OCI-LY1 (cell line): ENCODE results near the gene SRD5A1.

Experiments
- H2AFZ ChIP-seq: fragments of 200-600 bp; sonication (generic), shearing (Covaris generic); 2 replicates; pipeline ENCODE4 v1.6.0; 2014; ENCODE audit warnings: antibody characterized with exemption, mild to moderate bottlenecking, low read length
- H3F3A ChIP-seq: fragments of 200-600 bp; sonication (generic), shearing (Covaris generic); 2 replicates; pipeline ENCODE4 v1.6.0; 2014; ENCODE audit warnings: mild to moderate bottlenecking, antibody characterized with exemption, low read length, moderate library complexity; ENCODE audit not compliant: insufficient read depth
- H3K27ac ChIP-seq: fragments of 200-600 bp; sonication (generic); 2 replicates; pipeline ENCODE4 v1.5.1; 2014; ENCODE audit warnings: low read length, mixed run types, mild to moderate bottlenecking, low read depth; ENCODE audit not compliant: poor library complexity, severe bottlenecking
- H3K27me3 ChIP-seq: fragments of 200-600 bp; sonication (generic); 2 replicates; pipeline ENCODE4 v1.6.0; 2014; ENCODE audit warnings: antibody characterized with exemption, mild to moderate bottlenecking, low read length, moderate library complexity; ENCODE audit not compliant: insufficient read depth
- H3K36me3 ChIP-seq: fragments of 200-600 bp; sonication (generic); 2 replicates; pipeline ENCODE4 v1.6.1; 2014; ENCODE audit warnings: mild to moderate bottlenecking, antibody characterized with exemption, low read length, moderate library complexity, mixed read lengths; ENCODE audit not compliant: insufficient read depth
- H3K4me1 ChIP-seq: fragments of 200-600 bp; sonication (generic); 2 replicates; pipeline ENCODE4 v1.5.1; 2014; ENCODE audit warnings: mild to moderate bottlenecking, low read length, moderate library complexity; ENCODE audit not compliant: insufficient read depth, severe bottlenecking
- H3K4me2 ChIP-seq: fragments of 200-600 bp; sonication (generic), shearing (Covaris generic); 2 replicates; pipeline ENCODE4 v1.6.1; 2014; ENCODE audit warnings: low read length
- H3K4me3 ChIP-seq: fragments of 200-600 bp; sonication (generic); 2 replicates; pipeline ENCODE4 v1.5.1; 2014; ENCODE audit warnings: low read length, low read depth, mild to moderate bottlenecking, mixed read lengths; ENCODE audit not compliant: poor library complexity, severe bottlenecking
- H3K79me2 ChIP-seq: fragments of 200-600 bp; shearing (Covaris generic); 2 replicates; pipeline ENCODE4 v1.6.1; 2016; ENCODE audit warnings: mixed run types, low read length, mixed read lengths; ENCODE audit not compliant: insufficient read depth
- H3K9ac ChIP-seq: fragments of 200-600 bp; sonication (generic), shearing (Covaris generic); 2 replicates; pipeline ENCODE4 v1.6.1; 2014; ENCODE audit warnings: mild to moderate bottlenecking, low read length, mixed read lengths
- H3K9me2 ChIP-seq: fragments of 200-600 bp; sonication (generic), shearing (Covaris generic); 2 replicates; pipeline ENCODE4 v1.6.1; 2014; ENCODE audit warnings: low read depth, mild to moderate bottlenecking, low read length, mixed read lengths
- H3K9me3 ChIP-seq: fragments of 200-600 bp; shearing (Covaris generic); 2 replicates; pipeline ENCODE4 v1.6.1; 2014; ENCODE audit warnings: low read length, mixed read lengths
- H4K20me1 ChIP-seq: fragments of 200-600 bp; sonication (generic), shearing (Covaris generic); 2 replicates; pipeline ENCODE4 v1.6.0; 2016; ENCODE audit warnings: mild to moderate bottlenecking, low read length; ENCODE audit not compliant: insufficient read depth
- CTCF ChIP-seq: fragments of 200-600 bp; sonication (generic), shearing (Covaris generic); IDR thresholded peaks from 2 replicates; pipeline ENCODE4 v1.5.1; 2017; ENCODE audit warnings: mild to moderate bottlenecking, antibody characterized with exemption, low read length, moderate library complexity, mixed read lengths
- EZH2 ChIP-seq: fragments of 200-600 bp; sonication (generic), shearing (Covaris generic); IDR thresholded peaks from 2 replicates; pipeline ENCODE4 v1.8.0; 2017; ENCODE audit warnings: borderline replicate concordance, mixed run types, mild to moderate bottlenecking, antibody characterized with exemption, low read length, moderate library complexity, mixed read lengths

Gene SRD5A1

GRCh38 chr5:6701491-6701890 lies 68.3 kb downstream of the SRD5A1 start:
- Histone ChIP-seq H3K9me2 (no peaks in the 10 kb centered on the region), H3K27ac (no peak overlapping the region), H3K4me1 (no peaks in the 10 kb centered on the region), H2AFZ (no peak overlapping the region), H3K9ac (no peak overlapping the region), H3K4me2 (no peak overlapping the region), H3K79me2 (no peaks in the 10 kb centered on the region), H3K9me3 (no peaks in the 10 kb centered on the region), H3K36me3 (no peaks in the 10 kb centered on the region), H3K4me3 (no peak overlapping the region), H3K27me3 (0 out of 2 replicates have a peak, but pooled peaks cover 5% of the 10 kb centered on the region), H4K20me1 (no peaks in the 10 kb centered on the region), H3F3A (no peaks in the 10 kb centered on the region)
- no peak for TF ChIP-seq CTCF
- TF ChIP-seq EZH2 = no peak

GRCh38 chr5:6702633-6703032 lies 69.4 kb downstream of the SRD5A1 start:
- 0 out of 2 replicates have a peak, but pooled peaks cover 5% of the 10 kb centered on the region for H3K27me3 ChIP-seq
- no peak for TF ChIP-seq CTCF
- TF ChIP-seq EZH2 = no peak
- no peaks in the 10 kb centered on the region for H3F3A ChIP-seq
- H3K27ac ChIP-seq = no peak overlapping the region
- H4K20me1 ChIP-seq = no peaks in the 10 kb centered on the region
- H3K4me2 ChIP-seq = no peak overlapping the region
- H3K9ac ChIP-seq = no peak overlapping the region
- peaks cover 4% of the 10 kb centered on the region for H3K4me1 ChIP-seq
- H3K9me3 ChIP-seq = no peaks in the 10 kb centered on the region
- no peaks in the 10 kb centered on the region for H3K36me3 ChIP-seq
- no peaks in the 10 kb centered on the region for H3K79me2 ChIP-seq
- H2AFZ ChIP-seq = no peak overlapping the region
- H3K9me2 ChIP-seq = no peaks in the 10 kb centered on the region
- no peak overlapping the region for H3K4me3 ChIP-seq

GRCh38 chr5:6703806-6704205 lies 70.6 kb downstream of the SRD5A1 start:
- no peak overlapping the region for H3K4me3 ChIP-seq
- H4K20me1 ChIP-seq = no peaks in the 10 kb centered on the region
- no peak overlapping the region for H2AFZ ChIP-seq
- H3K27me3 ChIP-seq = 0 out of 2 replicates have a peak, but pooled peaks cover 5% of the 10 kb centered on the region
- TF ChIP-seq CTCF = no peak
- no peak for TF ChIP-seq EZH2
- H3K9me3 ChIP-seq = no peaks in the 10 kb centered on the region
- H3F3A ChIP-seq = no peaks in the 10 kb centered on the region
- H3K4me2 ChIP-seq = no peak overlapping the region
- H3K4me1 ChIP-seq = peaks cover 16% of the 10 kb centered on the region
- no peaks in the 10 kb centered on the region for H3K9me2 ChIP-seq
- no peak overlapping the region for H3K27ac ChIP-seq
- no peaks in the 10 kb centered on the region for H3K36me3 ChIP-seq
- H3K9ac ChIP-seq = no peak overlapping the region
- no peaks in the 10 kb centered on the region for H3K79me2 ChIP-seq
